NCI-H446 (cell line): ENCODE data around the gene ETNK2.
A peak's percentile ranks its signal among the peaks of the same experiment; 100 is the strongest.
"Not testable (repeated sequence)": the region's sequence is repeated elsewhere in the genome, so short reads cannot be mapped to it uniquely, and the experiment has no call there.

ENCODE experiments used
- DNase-seq, 2 experiments: peaks; one replicate each; lab custom pipeline; 2025; lab: John Stamatoyannopoulos, UW

The ETNK2 gene

DNA sequence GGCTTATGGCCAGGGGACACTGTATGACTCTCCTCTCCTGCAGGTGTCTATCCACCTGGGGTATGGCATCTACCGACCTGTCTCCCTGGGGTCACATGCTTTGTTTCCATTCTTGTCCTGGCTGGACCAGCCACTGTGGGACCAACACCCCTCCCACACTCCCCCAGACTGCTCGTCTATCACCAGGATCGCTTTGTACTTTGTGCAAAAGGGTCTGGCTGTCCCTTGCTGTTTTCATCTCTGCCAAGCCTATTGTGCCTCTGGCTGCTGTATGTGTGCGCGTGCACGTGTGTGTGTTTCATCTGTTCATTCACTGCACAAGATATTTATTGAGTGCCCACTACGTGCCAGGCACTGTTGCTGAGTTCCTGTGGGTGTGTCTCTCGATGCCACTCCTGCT, 25.5 kb downstream of the ETNK2 start:
- no peak for DNase-seq

DNA sequence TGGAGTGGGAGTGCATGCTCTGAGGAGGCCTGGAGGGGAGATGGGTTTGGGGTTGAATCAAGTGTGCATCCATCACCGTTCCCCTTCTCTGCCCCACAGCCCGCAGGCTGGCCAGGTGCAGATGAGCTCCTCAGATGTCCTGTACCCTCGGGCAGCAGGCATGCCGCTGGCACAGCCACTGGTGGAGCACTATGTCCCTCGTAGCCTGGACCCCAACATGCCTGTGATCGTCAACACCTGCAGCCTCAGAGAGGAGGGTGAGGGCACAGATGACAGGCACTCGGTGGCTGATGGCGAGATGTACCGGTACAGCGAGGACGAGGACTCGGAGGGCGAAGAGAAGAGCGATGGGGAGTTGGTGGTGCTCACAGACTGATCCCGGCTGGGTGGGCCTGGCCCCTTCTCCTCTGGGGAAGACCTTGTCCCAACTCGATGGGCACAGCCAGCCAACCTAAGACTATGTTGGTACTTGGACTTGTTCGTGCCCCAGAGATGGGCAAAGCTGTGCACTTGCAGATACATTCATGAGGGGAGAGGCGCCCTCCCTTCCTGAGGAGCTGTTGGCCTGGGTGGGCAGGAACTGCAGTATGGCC, 26.0 kb downstream of the ETNK2 start:
- no peak for DNase-seq

DNA sequence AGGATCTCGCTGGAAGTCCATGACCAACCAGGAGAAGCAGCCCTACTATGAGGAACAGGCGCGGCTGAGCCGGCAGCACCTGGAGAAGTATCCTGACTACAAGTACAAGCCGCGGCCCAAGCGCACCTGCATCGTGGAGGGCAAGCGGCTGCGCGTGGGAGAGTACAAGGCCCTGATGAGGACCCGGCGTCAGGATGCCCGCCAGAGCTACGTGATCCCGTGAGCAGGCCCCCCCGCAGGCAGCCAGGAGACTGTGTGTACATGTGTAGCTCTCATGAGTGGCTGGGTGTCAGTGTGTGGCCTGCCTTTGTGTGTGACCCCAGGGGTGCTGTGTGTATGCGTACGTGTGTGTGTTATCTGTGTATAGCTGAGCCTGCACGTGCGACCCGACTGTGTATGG, 27.2 kb downstream of the ETNK2 start:
- DNase-seq: no peak

DNA sequence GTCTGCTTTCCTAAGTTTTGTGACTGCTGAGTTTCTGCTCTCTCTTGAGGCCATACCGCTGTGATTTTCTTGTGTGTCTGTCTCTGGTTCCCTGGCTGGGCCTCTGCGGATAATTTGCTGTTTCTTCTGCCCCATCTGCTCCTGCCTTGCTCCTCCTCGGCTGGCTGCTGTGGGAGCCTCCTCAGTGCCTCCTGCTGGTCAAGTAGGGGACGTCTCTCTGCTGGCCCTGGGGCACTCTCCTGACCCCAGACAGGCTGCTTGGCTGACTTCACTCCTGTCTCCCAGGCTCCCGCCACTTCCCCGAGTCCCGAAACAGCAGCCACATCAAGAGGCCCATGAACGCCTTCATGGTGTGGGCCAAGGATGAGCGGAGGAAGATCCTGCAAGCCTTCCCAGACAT, 28.5 kb downstream of the ETNK2 start:
- peak in 1 of 2 experiments; percentile 5 for DNase-seq

GRCh38 chr1:204121840-204122555, 29.8 kb downstream of the ETNK2 start:
- no peak for DNase-seq

- no peak for DNase-seq
Observed at GRCh38 chr1:204116539-204116938, 35.3 kb downstream of the ETNK2 start.

- no peak for DNase-seq
Observed at GRCh38 chr1:204115116-204115515, 36.7 kb downstream of the ETNK2 start.

DNA sequence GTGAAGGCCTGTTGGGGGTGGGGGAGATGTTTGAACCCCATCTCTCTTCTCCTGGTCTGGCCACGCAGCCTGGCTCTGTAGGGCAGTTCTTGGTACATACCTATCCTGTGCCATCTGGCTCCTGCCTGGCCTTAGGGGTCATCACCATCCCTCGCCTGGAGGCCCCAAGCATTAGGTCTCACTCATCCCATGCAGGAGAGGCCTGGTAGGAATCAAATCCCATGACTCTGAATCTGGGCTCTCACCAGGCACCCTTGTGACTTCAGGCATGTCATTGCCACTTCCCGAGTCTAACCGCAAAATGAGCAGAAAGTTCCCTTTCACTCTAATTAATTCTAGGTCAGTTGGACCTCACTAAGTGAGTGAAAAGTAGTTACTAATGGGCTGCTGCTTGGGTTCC, 37.2 kb downstream of the ETNK2 start:
- no peak for DNase-seq

DNA sequence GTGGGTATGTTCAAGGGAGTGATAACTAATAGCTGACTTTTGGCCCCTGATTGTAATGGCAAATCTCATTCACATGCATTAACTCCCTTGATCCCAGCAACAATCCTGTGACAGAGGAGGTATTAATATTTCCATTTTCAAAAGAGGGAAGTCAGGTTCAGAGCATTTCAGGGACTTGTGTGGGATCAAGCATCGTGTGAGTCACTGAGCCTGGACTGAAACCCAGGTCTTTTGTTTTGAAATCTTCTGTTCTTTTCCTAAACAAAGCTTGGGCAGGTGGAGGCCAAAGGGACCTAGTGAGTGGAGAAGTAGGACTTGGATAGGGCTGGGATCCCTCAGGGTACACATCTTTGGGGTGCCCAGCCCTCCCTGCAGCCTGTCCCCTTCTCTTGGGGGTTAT, 37.9 kb downstream of the ETNK2 start:
- DNase-seq: no peak

GRCh38 chr1:204112876-204113730, 38.7 kb downstream of the ETNK2 start:
- DNase-seq: no peak

DNA sequence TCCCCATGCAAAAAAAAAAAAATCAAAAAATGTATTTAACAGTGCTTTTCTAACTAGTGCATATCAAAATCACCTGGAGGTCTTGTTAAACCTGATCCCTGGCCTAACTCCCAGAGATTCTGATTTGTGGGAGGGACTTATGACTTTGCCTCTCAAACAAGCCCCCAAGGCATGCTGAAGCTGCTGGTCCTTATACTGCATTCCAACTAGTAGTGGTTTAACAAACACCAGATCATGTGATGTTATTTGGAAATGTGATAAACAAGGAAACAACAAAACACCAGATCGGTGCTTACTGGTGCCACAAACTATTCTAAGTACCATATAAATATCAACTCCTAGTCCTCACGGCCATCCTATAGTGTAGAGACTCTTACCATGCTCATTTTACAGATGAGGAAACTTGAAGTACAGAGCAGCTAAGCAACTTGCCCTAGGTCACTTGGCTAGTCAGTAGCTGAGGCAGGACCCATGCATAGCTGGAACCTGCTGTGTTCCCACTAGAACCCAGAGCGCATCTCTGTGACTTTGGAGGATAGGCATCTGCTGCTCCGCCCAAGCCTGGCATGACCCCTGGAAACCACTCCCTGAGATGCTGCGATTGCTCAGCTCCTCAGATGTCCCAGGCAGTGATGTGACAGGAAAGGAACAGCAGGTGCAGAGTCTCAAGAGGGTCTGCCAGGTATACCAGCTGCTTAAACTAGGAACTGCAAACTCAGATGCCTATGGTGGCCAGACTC, 40.8 kb downstream of the ETNK2 start:
- no peak for DNase-seq

DNA sequence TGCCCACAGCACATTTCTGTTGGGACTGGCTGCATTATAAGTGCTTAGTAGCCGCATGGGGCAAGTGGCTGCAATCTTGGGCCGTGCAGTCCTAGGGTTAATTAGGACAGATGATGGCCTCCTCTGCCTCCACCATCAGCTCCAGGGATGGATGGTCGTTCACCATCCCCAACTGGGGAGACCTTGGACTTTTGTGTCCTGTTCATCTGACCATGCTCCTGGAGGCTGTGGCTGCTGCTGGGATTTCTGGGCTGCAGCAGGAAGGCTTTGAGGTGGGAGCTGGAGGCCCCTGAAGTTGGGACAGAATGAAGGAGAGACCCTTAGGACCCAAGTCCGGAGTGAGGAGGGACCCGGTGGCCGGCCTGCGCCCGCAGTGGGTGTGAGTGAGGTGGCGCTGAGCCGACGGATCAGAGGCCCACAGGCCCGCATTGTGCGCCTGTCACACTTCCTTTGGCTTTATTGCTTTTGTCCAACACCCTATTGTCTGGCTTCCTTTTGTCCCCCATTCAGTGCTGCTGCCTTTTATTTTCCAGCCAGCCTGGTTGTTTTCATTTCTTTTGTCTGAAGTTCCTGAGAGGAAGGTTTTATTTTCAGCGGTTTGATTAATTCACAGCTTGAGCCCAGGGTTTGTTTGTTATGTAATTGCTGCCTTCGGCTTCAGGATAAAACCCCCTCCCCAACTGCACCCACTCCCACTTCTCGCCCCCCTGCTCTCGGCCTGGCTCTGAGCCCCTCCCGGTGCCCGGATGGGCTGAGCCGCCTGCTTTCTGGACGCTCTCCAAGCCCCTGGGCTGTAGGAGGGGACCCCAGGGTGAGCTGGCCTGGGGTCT, 43.3 kb downstream of the ETNK2 start:
- DNase-seq: no peak

- DNase-seq: no peak
Observed at GRCh38 chr1:204107892-204108291, 44.0 kb downstream of the ETNK2 start.

GRCh38 chr1:204106825-204107224, 45.0 kb downstream of the ETNK2 start:
- DNase-seq: no peak

DNA sequence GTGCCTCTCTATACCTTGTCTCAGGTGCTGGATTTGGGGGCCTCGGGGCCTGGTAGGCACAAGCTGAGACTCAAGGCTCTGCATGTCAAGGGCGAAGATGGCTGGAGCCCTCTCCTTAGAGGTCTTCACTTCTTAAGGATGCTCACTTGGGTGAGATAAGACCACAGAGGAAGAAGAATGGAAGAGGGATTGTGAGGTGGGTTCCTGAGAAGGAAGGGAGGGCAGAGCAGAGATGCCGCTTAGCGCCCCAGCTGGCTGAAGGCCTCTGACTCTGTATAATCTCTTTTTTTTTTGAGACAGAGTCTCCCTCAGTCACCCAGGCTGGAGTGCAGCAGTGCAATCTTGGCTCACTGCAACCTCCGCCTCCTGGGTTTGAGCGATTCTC, 46.7 kb downstream of the ETNK2 start:
- DNase-seq: no peak

- DNase-seq: no peak
Observed at GRCh38 chr1:204104331-204105130, 47.3 kb downstream of the ETNK2 start.

DNA sequence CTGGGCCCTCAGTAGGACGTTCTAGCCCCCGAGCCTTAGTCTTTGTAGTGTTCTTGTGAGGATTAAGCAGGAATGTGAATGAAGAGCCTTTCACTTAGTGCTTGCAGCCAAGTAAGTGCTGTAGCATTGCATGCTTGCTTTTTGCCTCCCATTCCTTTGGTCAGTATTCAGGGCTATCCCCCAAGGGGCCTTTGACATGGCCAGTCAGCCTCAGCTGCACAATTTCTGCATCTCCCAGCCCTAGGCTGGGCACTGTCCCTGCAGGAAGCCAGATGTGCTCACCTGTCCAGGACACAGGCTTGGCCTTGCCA, 48.5 kb downstream of the ETNK2 start:
- no peak for DNase-seq

GRCh38 chr1:204102739-204103430, 49.0 kb downstream of the ETNK2 start:
- DNase-seq: no peak

- no peak for DNase-seq
Observed at GRCh38 chr1:204102029-204102611, 49.7 kb downstream of the ETNK2 start.

GRCh38 chr1:204099754-204100153, 52.1 kb downstream of the ETNK2 start:
- DNase-seq: not testable (repeated sequence)
